ENCODE measurements around the gene TOM1L2.

The TOM1L2 gene

GRCh38 chr17:17855976-17856375 is 116.2 kb downstream of the TOM1L2 start:
- Histone ChIP-seq H3K27ac (replicated peaks) (no peak overlapping the region), H3K27me3 (ENCODE audit: insufficient read depth, poor library complexity, severe bottlenecking) (no peaks in the 10 kb centered on the region), H3K4me3 (replicated peaks; ENCODE audit: insufficient read depth, low read length) (no peak overlapping the region)
- DNase-seq (ENCODE audit: low read depth in 1 of 2, low spot score in 1 of 2) = no peak
- no peak for TF ChIP-seq POLR2AphosphoS5 (IDR thresholded peaks at IDR 0.05; ENCODE audit: low read depth)
- no peak for TF ChIP-seq GABPA (IDR thresholded peaks at IDR 0.05; ENCODE audit: low read depth)

GRCh38 chr17:17853811-17854447 is 118.3 kb downstream of the TOM1L2 start:
- no peak overlapping the region for H3K27ac ChIP-seq (replicated peaks)
- no peak for TF ChIP-seq CTCF (IDR thresholded peaks at IDR 0.05; ENCODE audit: insufficient read depth, low read length)
- no peak for TF ChIP-seq REST (IDR thresholded peaks at IDR 0.05; ENCODE audit: insufficient replicate concordance, low read depth)
- TF ChIP-seq POLR2AphosphoS5 (IDR thresholded peaks at IDR 0.05; ENCODE audit: low read depth) = no peak
- TF ChIP-seq SPI1 (IDR thresholded peaks at IDR 0.05; ENCODE audit: borderline replicate concordance, low read depth) = no peak
- no peak for TF ChIP-seq GABPA (IDR thresholded peaks at IDR 0.05; ENCODE audit: low read depth)
- H3K4me3 ChIP-seq (replicated peaks; ENCODE audit: insufficient read depth, low read length) = no peak overlapping the region

GRCh38 chr17:17852930-17853329 is 119.3 kb downstream of the TOM1L2 start:
- no peak overlapping the region for H3K4me3 ChIP-seq (replicated peaks; ENCODE audit: insufficient read depth, low read length)
- no peaks in the 10 kb centered on the region for H3K27me3 ChIP-seq (ENCODE audit: insufficient read depth, poor library complexity, severe bottlenecking)
- no peak for DNase-seq (ENCODE audit: low read depth in 1 of 2, low spot score in 1 of 2)
- no peak overlapping the region for H3K27ac ChIP-seq (replicated peaks)
- TF ChIP-seq GABPA (IDR thresholded peaks at IDR 0.05; ENCODE audit: low read depth) (no peak), POLR2AphosphoS5 (IDR thresholded peaks at IDR 0.05; ENCODE audit: low read depth) (no peak), REST (IDR thresholded peaks at IDR 0.05; ENCODE audit: insufficient replicate concordance, low read depth) (no peak), SPI1 (IDR thresholded peaks at IDR 0.05; ENCODE audit: borderline replicate concordance, low read depth) (no peak), CTCF (IDR thresholded peaks at IDR 0.05; ENCODE audit: insufficient read depth, low read length) (no peak)

More at GRCh38 chr17:17853811-17854447, 118.3 kb downstream of the TOM1L2 start:
- H3K27me3 ChIP-seq (ENCODE audit: insufficient read depth, poor library complexity, severe bottlenecking) = no peaks in the 10 kb centered on the region
- no peak for DNase-seq (ENCODE audit: low read depth in 1 of 2, low spot score in 1 of 2)

- H3K27ac ChIP-seq (replicated peaks) = no peak overlapping the region
- no peak overlapping the region for H3K4me3 ChIP-seq (replicated peaks; ENCODE audit: insufficient read depth, low read length)
- no peaks in the 10 kb centered on the region for H3K27me3 ChIP-seq (ENCODE audit: insufficient read depth, poor library complexity, severe bottlenecking)
- TF ChIP-seq REST (IDR thresholded peaks at IDR 0.05; ENCODE audit: insufficient replicate concordance, low read depth) (no peak), SPI1 (IDR thresholded peaks at IDR 0.05; ENCODE audit: borderline replicate concordance, low read depth) (no peak), POLR2AphosphoS5 (IDR thresholded peaks at IDR 0.05; ENCODE audit: low read depth) (no peak), CTCF (IDR thresholded peaks at IDR 0.05; ENCODE audit: insufficient read depth, low read length) (no peak), GABPA (IDR thresholded peaks at IDR 0.05; ENCODE audit: low read depth) (no peak)
- no peak for DNase-seq (ENCODE audit: low read depth in 1 of 2, low spot score in 1 of 2)
These were observed 120.8 kb downstream of the TOM1L2 start for GRCh38 chr17:17851103-17852002.
